Colonic mucosa (tissue), 4 donors: Measurements from ENCODE around the gene SKOR2. TPM values are rescaled to one million over a fixed set of nuclear protein-coding genes. Genes with fewer than 3 reads are reported as not detected.

ENCODE experiments used
- DNase-seq: peaks from one replicate; pipeline ENCODE4 v3.0.0-alpha.2; 2020
- H3K27ac ChIP-seq: fragments of 200-600 bp; one replicate; pipeline ENCODE4 v1.8.0; 2021
- H3K27me3 ChIP-seq: fragments of 200-600 bp; one replicate; pipeline ENCODE4 v1.8.0; 2021
- H3K36me3 ChIP-seq: fragments of 200-600 bp; one replicate; pipeline ENCODE4 v1.8.0; 2021
- H3K4me1 ChIP-seq: fragments of 200-600 bp; one replicate; pipeline ENCODE4 v1.8.0; 2021; ENCODE audit warnings: mild to moderate bottlenecking
- H3K4me3 ChIP-seq: fragments of 200-600 bp; one replicate; pipeline ENCODE4 v1.8.0; 2021
- H3K9ac ChIP-seq, 2 donors: one replicate each; pipeline ENCODE4 v1.7.0; 2013; ENCODE audit warnings: control low read depth in 2 of 2, low read depth in 2 of 2, low read length in 2 of 2
- H3K9me3 ChIP-seq: fragments of 200-600 bp; one replicate; pipeline ENCODE4 v1.8.0; 2021
- intact Hi-C: fragments of 100-400 bp; cut with DNase I; formaldehyde crosslinking; loops from one replicate; pipeline ENCODE4 v1.14.1; 2022
- total RNA-seq, 2 donors: library from RNA; stranded (reverse); fragmentation: NEBNext Ultra II Directional in 1 of 2; extraction: Animal tissue kit (Norgen Biotek cat#: 25700) in 1 of 2; gene quantifications; one replicate each; pipeline ENCODE4 v1.2.1, GENCODE V29; 2021
- TF ChIP-seq, protein P1 (sequence below): fragments of 200-600 bp; IDR thresholded peaks from one replicate; pipeline ENCODE4 v1.8.0; 2022; ENCODE audit warnings: antibody characterized with exemption, mild to moderate bottlenecking
- donor health status: healthy.
- donor health status: DM: no; HTN: no; CAD: no.
- donor health status: DM: no; HTN: no; CAD: no.

Gene SKOR2
- total RNA-seq: not detected

- no peak within 1 kb of the TSS for H3K9ac ChIP-seq
- no peaks in the 10 kb centered on the region for H3K9me3 ChIP-seq
- no peak for DNase-seq
- intact Hi-C loops: loop anchor here (10.0 kb wide), 1 partner anchor 47 kb away; no protein-coding TSS in a partner anchor
- H3K27me3 ChIP-seq: peaks cover 76% of the 10 kb centered on the region
- no peak within 1 kb of the TSS for H3K4me3 ChIP-seq
- H3K27ac ChIP-seq: no peak within 1 kb of the TSS
- no peaks in the 10 kb centered on the region for H3K36me3 ChIP-seq
- TF ChIP-seq, protein P1, sequence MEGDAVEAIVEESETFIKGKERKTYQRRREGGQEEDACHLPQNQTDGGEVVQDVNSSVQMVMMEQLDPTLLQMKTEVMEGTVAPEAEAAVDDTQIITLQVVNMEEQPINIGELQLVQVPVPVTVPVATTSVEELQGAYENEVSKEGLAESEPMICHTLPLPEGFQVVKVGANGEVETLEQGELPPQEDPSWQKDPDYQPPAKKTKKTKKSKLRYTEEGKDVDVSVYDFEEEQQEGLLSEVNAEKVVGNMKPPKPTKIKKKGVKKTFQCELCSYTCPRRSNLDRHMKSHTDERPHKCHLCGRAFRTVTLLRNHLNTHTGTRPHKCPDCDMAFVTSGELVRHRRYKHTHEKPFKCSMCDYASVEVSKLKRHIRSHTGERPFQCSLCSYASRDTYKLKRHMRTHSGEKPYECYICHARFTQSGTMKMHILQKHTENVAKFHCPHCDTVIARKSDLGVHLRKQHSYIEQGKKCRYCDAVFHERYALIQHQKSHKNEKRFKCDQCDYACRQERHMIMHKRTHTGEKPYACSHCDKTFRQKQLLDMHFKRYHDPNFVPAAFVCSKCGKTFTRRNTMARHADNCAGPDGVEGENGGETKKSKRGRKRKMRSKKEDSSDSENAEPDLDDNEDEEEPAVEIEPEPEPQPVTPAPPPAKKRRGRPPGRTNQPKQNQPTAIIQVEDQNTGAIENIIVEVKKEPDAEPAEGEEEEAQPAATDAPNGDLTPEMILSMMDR: no peak
- H3K4me1 ChIP-seq: no peaks in the 10 kb centered on the region
Measured at GRCh38 chr18:47251289-47252120, at the start of gene SKOR2. TSS of gene SKOR2 (minus strand) at chr18:47251660. CDS start at chr18:47249183, 2,477 bp downstream.

DNA sequence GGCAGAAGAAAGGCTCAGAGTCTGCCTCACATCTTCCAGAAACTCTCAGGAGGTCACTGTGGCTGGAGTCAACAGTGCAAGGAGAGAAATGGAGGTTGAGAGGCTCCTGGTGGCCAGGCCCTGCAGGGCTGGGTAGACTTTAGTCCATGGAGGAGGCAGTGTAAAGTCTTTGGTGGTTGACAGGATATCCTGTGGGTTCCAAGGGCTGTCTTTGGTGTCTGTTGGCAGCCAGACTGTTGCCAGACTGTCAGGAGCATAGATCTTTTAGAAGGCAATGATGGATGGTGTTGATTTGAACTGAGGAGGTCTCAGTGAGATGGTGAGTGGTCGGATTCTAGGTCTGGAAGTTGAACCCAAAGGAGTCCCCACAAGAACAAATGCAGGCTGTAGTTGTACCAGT, 45.0 kb upstream of the SKOR2 start:
- Histone ChIP-seq H3K9me3 (no peaks in the 10 kb centered on the region), H3K9ac (no peak overlapping the region), H3K27me3 (no peaks in the 10 kb centered on the region), H3K4me1 (no peaks in the 10 kb centered on the region), H3K36me3 (no peaks in the 10 kb centered on the region), H3K27ac (no peak overlapping the region), H3K4me3 (no peak overlapping the region)
- TF ChIP-seq, protein P1: no peak
- intact Hi-C loops: no loop called here
- DNase-seq: no peak

DNA sequence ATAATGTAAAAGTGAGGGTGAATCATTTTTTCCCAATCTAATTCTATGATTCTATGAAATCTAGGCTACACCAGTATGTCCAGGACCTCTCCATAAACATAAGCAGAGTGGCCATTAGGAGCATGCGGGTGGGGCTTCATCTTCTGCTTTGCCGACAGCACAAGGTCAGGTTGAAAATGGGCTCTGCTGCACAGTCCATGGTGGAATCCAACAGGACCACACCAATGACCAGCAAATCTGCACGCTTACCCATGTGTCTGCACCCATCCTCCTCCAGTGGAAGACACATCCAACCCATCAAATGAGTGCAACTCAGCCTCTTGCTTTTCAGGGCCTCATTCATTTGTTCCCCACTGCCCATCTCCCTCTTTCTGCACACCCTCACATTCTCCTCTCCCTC, 43.3 kb upstream of the SKOR2 start:
- TF ChIP-seq, protein P1: no peak
- no peak for DNase-seq
- Histone ChIP-seq H3K9ac (no peak overlapping the region), H3K27ac (no peak overlapping the region), H3K4me1 (no peaks in the 10 kb centered on the region), H3K27me3 (no peaks in the 10 kb centered on the region), H3K36me3 (no peaks in the 10 kb centered on the region), H3K9me3 (no peaks in the 10 kb centered on the region), H3K4me3 (no peak overlapping the region)
- intact Hi-C loops: no loop called here

DNA sequence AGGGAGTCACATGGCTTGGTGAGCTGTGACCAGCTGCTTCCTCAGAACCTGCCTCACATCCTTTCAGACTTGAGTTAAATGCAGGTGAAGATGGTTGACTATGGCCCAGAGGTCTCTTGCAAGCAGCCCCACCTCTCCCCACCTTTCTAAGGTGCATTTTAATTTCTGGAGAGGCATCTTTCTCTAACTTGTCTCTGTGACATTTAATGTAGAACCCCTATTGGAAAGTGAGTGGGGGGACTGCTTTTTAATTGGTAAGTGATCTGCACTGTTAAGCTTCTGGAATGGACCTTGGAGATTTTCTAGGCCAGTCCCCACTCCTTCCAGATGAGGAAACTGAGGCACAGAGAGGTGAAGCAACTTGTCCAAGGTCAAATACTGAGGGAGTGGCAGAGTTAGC, 37.3 kb upstream of the SKOR2 start:
- intact Hi-C loops: loop anchor here (10.0 kb wide), 1 partner anchor 184 kb away; no protein-coding TSS in a partner anchor
- TF ChIP-seq, protein P1: no peak
- Histone ChIP-seq H3K9me3 (no peaks in the 10 kb centered on the region), H3K4me3 (no peak overlapping the region), H3K4me1 (no peaks in the 10 kb centered on the region), H3K9ac (no peak overlapping the region), H3K27ac (no peak overlapping the region), H3K36me3 (no peaks in the 10 kb centered on the region), H3K27me3 (no peaks in the 10 kb centered on the region)
- DNase-seq: no peak

- no peak for DNase-seq
- H3K27ac ChIP-seq: no peak overlapping the region
- no peaks in the 10 kb centered on the region for H3K27me3 ChIP-seq
- H3K4me1 ChIP-seq: no peaks in the 10 kb centered on the region
- H3K4me3 ChIP-seq: no peak overlapping the region
- H3K9me3 ChIP-seq: no peaks in the 10 kb centered on the region
- H3K9ac ChIP-seq: no peak overlapping the region
- H3K36me3 ChIP-seq: no peaks in the 10 kb centered on the region
- TF ChIP-seq, protein P1: no peak
- intact Hi-C loops: loop anchor here (10.0 kb wide), 1 partner anchor 183 kb away; no protein-coding TSS in a partner anchor
Measured at GRCh38 chr18:47287911-47288585, 36.6 kb upstream of the SKOR2 start.
